AG04449 (cell line): Measurements from ENCODE around the gene CACNA1C.

Source experiments
- CTCF ChIA-PET: fragments of 350-600 bp; formaldehyde crosslinking; extraction: SDS; loops from one replicate; lab custom pipeline; 2021; ENCODE audit warnings: antibody characterized with exemption; lab: Yijun Ruan, JAX
- POLR2A ChIA-PET: fragments of 400-600, 350-600 bp; formaldehyde crosslinking; extraction: SDS; loops from one replicate; lab custom pipeline; 2020; ENCODE audit warnings: antibody characterized with exemption, inconsistent platforms; lab: Yijun Ruan, JAX
- DNase-seq: peaks from one replicate; pipeline ENCODE4 v3.0.0-alpha.2; 2010; ENCODE audit warnings: low read depth, low spot score
- H3K4me3 ChIP-seq: 2 replicates; pipeline ENCODE4 v1.5.1; 2011; ENCODE audit warnings: low read depth, mild to moderate bottlenecking, control low read depth, low read length
- CTCF ChIP-seq: IDR thresholded peaks from one replicate; pipeline ENCODE4 v1.5.1; 2011; ENCODE audit warnings: mild to moderate bottlenecking, moderate library complexity, low read length, control low read depth, inconsistent platforms; ENCODE audit not compliant: insufficient read depth; ENCODE audit errors: missing control alignments

CACNA1C gene

GRCh38 chr12:2288001-2288400 is 235.2 kb downstream of the CACNA1C start:
- no peak for DNase-seq
- no peak for TF ChIP-seq CTCF
- POLR2A ChIA-PET = interaction anchor here (0.6 to 0.8 kb wide), 5 partner anchors 9 to 182 kb away, joined by 3 read pairs; no protein-coding TSS in a partner anchor
- CTCF ChIA-PET = interaction anchor here (0.6 to 3.5 kb wide), 13 partner anchors 17 to 348 kb away, joined by 3 to 19 read pairs (median 4); no protein-coding TSS in a partner anchor
- no peak overlapping the region for H3K4me3 ChIP-seq

- POLR2A ChIA-PET = no interaction called here
- no peak overlapping the region for H3K4me3 ChIP-seq
- DNase-seq = no peak
- CTCF ChIA-PET = interaction anchor here (0.6 to 3.5 kb wide), 15 partner anchors 7 to 324 kb away, joined by 3 to 19 read pairs (median 4); no protein-coding TSS in a partner anchor
- no peak for TF ChIP-seq CTCF
Measured at GRCh38 chr12:2288471-2288870, 235.7 kb downstream of the CACNA1C start.

- ChIA-PET CTCF (interaction anchor here (0.7 to 3.5 kb wide), 11 partner anchors 7 to 294 kb away, joined by 3 to 19 read pairs (median 4); no protein-coding TSS in a partner anchor), POLR2A (no interaction called here)
- no peak for DNase-seq
- H3K4me3 ChIP-seq = no peak overlapping the region
- TF ChIP-seq CTCF = no peak
Measured at GRCh38 chr12:2288875-2289274, 236.1 kb downstream of the CACNA1C start.

GRCh38 chr12:2289525-2289924 is 236.7 kb downstream of the CACNA1C start:
- H3K4me3 ChIP-seq = no peak overlapping the region
- no peak for DNase-seq
- CTCF ChIA-PET = interaction anchor here (0.8 to 3.5 kb wide), 11 partner anchors 8 to 336 kb away, joined by 3 to 19 read pairs (median 4); no protein-coding TSS in a partner anchor
- POLR2A ChIA-PET = no interaction called here
- no peak for TF ChIP-seq CTCF

- ChIA-PET POLR2A (no interaction called here), CTCF (interaction anchor here (0.9 to 3.5 kb wide), 13 partner anchors 8 to 350 kb away, joined by 3 to 19 read pairs (median 4); no protein-coding TSS in a partner anchor)
- H3K4me3 ChIP-seq = no peak overlapping the region
- TF ChIP-seq CTCF = no peak
- no peak for DNase-seq
Measured at GRCh38 chr12:2290091-2290490, 237.3 kb downstream of the CACNA1C start.

GRCh38 chr12:2290516-2291065 is 237.8 kb downstream of the CACNA1C start:
- DNase-seq = no peak
- POLR2A ChIA-PET = no interaction called here
- no peak overlapping the region for H3K4me3 ChIP-seq
- CTCF ChIA-PET = interaction anchor here (0.6 to 3.4 kb wide), 23 partner anchors 9 to 500 kb away, joined by 3 to 19 read pairs (median 3); no protein-coding TSS in a partner anchor
- no peak for TF ChIP-seq CTCF
